Progenitor cell of endocrine pancreas (in vitro differentiated cells): Measurements from ENCODE around the gene DRC3. TPM values are rescaled to one million over a fixed set of nuclear protein-coding genes. Genes with fewer than 3 reads are reported as not detected.

Source experiments
- DNase-seq: peaks from one replicate; pipeline ENCODE4 v3.0.0; 2021; ENCODE audit warnings: low spot score; ENCODE audit not compliant: unreplicated experiment
- H3K27ac Mint-ChIP-seq: 2 replicates; pipeline ENCODE4 v1.8.0; 2021; ENCODE audit warnings: mild to moderate bottlenecking, moderate library complexity, mixed read lengths
- H3K27me3 Mint-ChIP-seq: 2 replicates; pipeline ENCODE4 v1.8.0; 2021; ENCODE audit warnings: mixed read lengths
- H3K36me3 Mint-ChIP-seq: 2 replicates; pipeline ENCODE4 v1.8.0; 2022; ENCODE audit warnings: mixed read lengths; ENCODE audit not compliant: insufficient read depth
- H3K4me1 Mint-ChIP-seq: 2 replicates; pipeline ENCODE4 v1.8.0; 2021; ENCODE audit warnings: low read depth, mixed read lengths
- H3K4me3 Mint-ChIP-seq: 2 replicates; pipeline ENCODE4 v1.8.0; 2021; ENCODE audit warnings: low read depth, mild to moderate bottlenecking, moderate library complexity, mixed read lengths
- H3K9me3 Mint-ChIP-seq: 2 replicates; pipeline ENCODE4 v1.8.0; 2021; ENCODE audit warnings: low read depth, mixed read lengths
- total RNA-seq: library from RNA; stranded (reverse); gene quantifications from 2 replicates; pipeline ENCODE4 v1.2.1, GENCODE V29; 2021
- TF ChIP-seq, protein P1 (sequence below): fragments of 200-600 bp; sonication (generic); IDR thresholded peaks from one replicate; pipeline ENCODE4 v1.5.0; 2021; ENCODE audit warnings: antibody characterized with exemption, mild to moderate bottlenecking; ENCODE audit not compliant: unreplicated experiment

DRC3 gene
- total RNA-seq, 1 donor from 2014 or later = 15.4 TPM

DNA sequence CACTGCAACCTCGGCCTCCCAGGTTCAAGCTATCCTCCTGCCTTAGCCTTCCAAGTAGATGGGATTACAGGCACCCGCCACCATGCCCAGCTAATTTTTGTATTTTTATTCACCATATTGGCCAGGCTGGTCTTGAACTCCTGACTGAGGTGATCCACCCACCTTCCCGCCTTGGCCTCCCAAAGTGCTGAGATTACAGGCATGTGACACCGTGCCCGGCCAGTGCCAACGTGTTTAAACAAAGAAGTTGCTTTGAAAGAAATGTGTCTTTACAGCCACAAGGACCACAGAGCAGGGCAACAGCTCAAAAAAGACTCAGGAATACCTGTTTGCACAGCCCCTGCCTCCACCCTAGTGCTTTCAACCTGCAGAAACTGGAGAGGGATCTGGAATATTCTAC is 41.3 kb downstream of the DRC3 start:
- H3K27ac Mint-ChIP-seq = no peak overlapping the region
- no peaks in the 10 kb centered on the region for H3K27me3 Mint-ChIP-seq
- peaks cover 16% of the 10 kb centered on the region for H3K36me3 Mint-ChIP-seq
- no peaks in the 10 kb centered on the region for H3K9me3 Mint-ChIP-seq
- TF ChIP-seq, protein P1, sequence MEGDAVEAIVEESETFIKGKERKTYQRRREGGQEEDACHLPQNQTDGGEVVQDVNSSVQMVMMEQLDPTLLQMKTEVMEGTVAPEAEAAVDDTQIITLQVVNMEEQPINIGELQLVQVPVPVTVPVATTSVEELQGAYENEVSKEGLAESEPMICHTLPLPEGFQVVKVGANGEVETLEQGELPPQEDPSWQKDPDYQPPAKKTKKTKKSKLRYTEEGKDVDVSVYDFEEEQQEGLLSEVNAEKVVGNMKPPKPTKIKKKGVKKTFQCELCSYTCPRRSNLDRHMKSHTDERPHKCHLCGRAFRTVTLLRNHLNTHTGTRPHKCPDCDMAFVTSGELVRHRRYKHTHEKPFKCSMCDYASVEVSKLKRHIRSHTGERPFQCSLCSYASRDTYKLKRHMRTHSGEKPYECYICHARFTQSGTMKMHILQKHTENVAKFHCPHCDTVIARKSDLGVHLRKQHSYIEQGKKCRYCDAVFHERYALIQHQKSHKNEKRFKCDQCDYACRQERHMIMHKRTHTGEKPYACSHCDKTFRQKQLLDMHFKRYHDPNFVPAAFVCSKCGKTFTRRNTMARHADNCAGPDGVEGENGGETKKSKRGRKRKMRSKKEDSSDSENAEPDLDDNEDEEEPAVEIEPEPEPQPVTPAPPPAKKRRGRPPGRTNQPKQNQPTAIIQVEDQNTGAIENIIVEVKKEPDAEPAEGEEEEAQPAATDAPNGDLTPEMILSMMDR = no peak
- peaks cover 3% of the 10 kb centered on the region for H3K4me1 Mint-ChIP-seq
- no peak overlapping the region for H3K4me3 Mint-ChIP-seq
- no peak for DNase-seq

- Mint-ChIP-seq H3K9me3 (no peaks in the 10 kb centered on the region), H3K27ac (peak overlapping the region; percentile 49), H3K27me3 (no peaks in the 10 kb centered on the region), H3K36me3 (peaks cover 7% of the 10 kb centered on the region), H3K4me1 (peaks cover 3% of the 10 kb centered on the region), H3K4me3 (no peak overlapping the region)
- TF ChIP-seq, protein P1 = no peak
- no peak for DNase-seq
These were observed 42.9 kb downstream of the DRC3 start for GRCh38 chr17:18015593-18015992.

- Mint-ChIP-seq H3K27ac (no peak overlapping the region), H3K9me3 (no peaks in the 10 kb centered on the region), H3K36me3 (peaks cover 6% of the 10 kb centered on the region), H3K4me3 (no peak overlapping the region), H3K4me1 (peaks cover 3% of the 10 kb centered on the region), H3K27me3 (no peaks in the 10 kb centered on the region)
- TF ChIP-seq, protein P1 = no peak
- no peak for DNase-seq
These were observed 43.8 kb downstream of the DRC3 start for GRCh38 chr17:18016426-18016825.

GRCh38 chr17:18017958-18018357 is 45.3 kb downstream of the DRC3 start:
- Mint-ChIP-seq H3K9me3 (no peaks in the 10 kb centered on the region), H3K4me3 (no peak overlapping the region), H3K36me3 (peaks cover 4% of the 10 kb centered on the region), H3K27me3 (no peaks in the 10 kb centered on the region), H3K4me1 (peaks cover 3% of the 10 kb centered on the region), H3K27ac (no peak overlapping the region)
- DNase-seq = no peak
- TF ChIP-seq, protein P1 = no peak

DNA sequence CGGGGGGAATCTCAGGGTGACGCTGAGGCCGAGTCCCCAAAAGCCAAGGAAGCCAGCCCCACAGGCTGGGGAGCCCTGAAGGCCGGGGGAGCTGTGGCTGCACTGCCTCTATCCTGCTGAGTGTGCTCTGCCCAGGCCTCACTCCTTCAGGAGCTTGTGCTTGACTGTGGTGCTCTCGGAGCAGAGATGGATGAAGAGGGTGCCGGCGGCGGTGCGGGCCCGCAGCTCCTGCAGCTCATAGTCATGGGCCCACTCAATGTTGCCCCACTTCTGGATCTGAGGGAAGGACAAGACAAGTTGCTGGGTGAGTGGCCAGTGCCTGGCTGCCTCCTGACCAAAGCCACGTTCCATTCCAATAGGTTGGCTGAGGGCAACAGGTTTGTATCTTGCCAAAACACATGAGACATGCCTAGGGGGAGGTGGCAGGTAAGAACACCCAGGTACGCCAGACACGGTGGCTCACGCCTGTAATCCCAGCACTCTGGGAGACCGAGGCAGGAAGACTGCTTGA is 45.8 kb downstream of the DRC3 start:
- H3K36me3 Mint-ChIP-seq = peaks cover 2% of the 10 kb centered on the region
- H3K9me3 Mint-ChIP-seq = no peaks in the 10 kb centered on the region
- DNase-seq = no peak
- no peaks in the 10 kb centered on the region for H3K27me3 Mint-ChIP-seq
- H3K4me1 Mint-ChIP-seq = peaks cover 3% of the 10 kb centered on the region
- no peak overlapping the region for H3K27ac Mint-ChIP-seq
- TF ChIP-seq, protein P1 = no peak
- H3K4me3 Mint-ChIP-seq = no peak overlapping the region
